K562 (cell line): ENCODE results near the gene PTPRR. TPM values are rescaled to one million over a fixed set of nuclear protein-coding genes. Genes with fewer than 3 reads are reported as not detected.

Experiments
- ATAC-seq: fragments of 200-7000 bp; cut with Tn5 transposase; 3 replicates; pipeline ENCODE4 v1.9.1; 2020; ENCODE audit warnings: moderate library complexity
- BruUV-seq: library from RNA; stranded (reverse); fragments of 400-500 nt; replicated peaks from 2 replicates; lab custom pipeline; 2021; lab: Mats Ljungman, UMichigan
- CTCF ChIA-PET: fragments of 300-600 bp; formaldehyde crosslinking; extraction: SDS; loops from one replicate; lab custom pipeline; 2021; ENCODE audit warnings: low intra/inter-chr PET ratio; lab: Yijun Ruan, JAX
- POLR2A ChIA-PET: fragments of 300-600, 350-650 bp; sonication (Branson Sonifier 250); formaldehyde crosslinking; extraction: SDS; loops from one replicate; lab custom pipeline; 2021; ENCODE audit warnings: antibody characterized with exemption, inconsistent platforms; lab: Yijun Ruan, JAX
- DNase-seq, 4 experiments: peaks; one replicate each; pipeline versions ENCODE4 v3.0.0 to v3.0.0-alpha.2; 2011 to 2018; ENCODE audit warnings: low spot score in 3 of 4, mixed read lengths in 3 of 4; ENCODE audit errors: extremely low read depth in 1 of 4
- FAIRE-seq: peaks from 2 replicates; lab custom pipeline; 2011; peaks lifted over from hg19 to GRCh38; lab: Jason Lieb, UNC
- H2AFZ ChIP-seq: 2 replicates; pipeline ENCODE4 v1.6.0; 2011; ENCODE audit warnings: low read depth, low read length, control low read depth, inconsistent platforms
- H3K27ac ChIP-seq: fragments of 200-600 bp; 3 replicates; pipeline ENCODE4 v1.8.0; 2011; ENCODE audit warnings: low read depth, mild to moderate bottlenecking, control low read depth, inconsistent platforms, low read length, moderate library complexity, mixed read lengths; ENCODE audit errors: extremely low read depth
- H3K27me3 ChIP-seq, 2 experiments: fragments of 300-600 bp in 1 of 2; 2 replicates in 1 of 2; 3 replicates in 1 of 2; pipeline versions ENCODE4 v1.6.0 to v1.8.0; 2011; ENCODE audit warnings: inconsistent platforms in 2 of 2, low read length in 2 of 2, mild to moderate bottlenecking in 1 of 2, mixed read lengths in 1 of 2, moderate library complexity in 1 of 2; ENCODE audit not compliant: control insufficient read depth in 2 of 2, insufficient read depth in 2 of 2
- H3K36me3 ChIP-seq: fragments of 300-600 bp; 3 replicates; pipeline ENCODE4 v1.8.0; 2011; ENCODE audit warnings: mild to moderate bottlenecking, low read length, inconsistent platforms; ENCODE audit not compliant: control insufficient read depth, insufficient read depth
- H3K4me1 ChIP-seq, 2 experiments: fragments of 200-600 bp in 1 of 2; replicated peaks in 1 of 2; 2 replicates in 1 of 2; 3 replicates in 1 of 2; pipeline versions ENCODE4 v1.5.1 to v1.8.0; 2011; ENCODE audit warnings: inconsistent platforms in 2 of 2, low read length in 2 of 2, mild to moderate bottlenecking in 1 of 2, mixed read lengths in 1 of 2, moderate library complexity in 1 of 2; ENCODE audit not compliant: control insufficient read depth in 2 of 2, insufficient read depth in 2 of 2
- H3K4me2 ChIP-seq: 2 replicates; pipeline ENCODE4 v1.6.1; 2011; ENCODE audit warnings: low read length, control low read depth, inconsistent platforms, mixed read lengths; ENCODE audit not compliant: insufficient read depth
- H3K4me3 ChIP-seq: fragments of 200-600 bp; sonication (generic), shearing (Covaris generic); 2 replicates; pipeline ENCODE4 v1.5.1; 2016; ENCODE audit warnings: control low read depth, inconsistent platforms
- H3K79me2 ChIP-seq: fragments of 200-600 bp; 3 replicates; pipeline ENCODE4 v1.8.0; 2011; ENCODE audit warnings: low read length, inconsistent platforms; ENCODE audit not compliant: control insufficient read depth, insufficient read depth
- H3K9ac ChIP-seq, 2 experiments: 2 replicates each; pipeline versions ENCODE4 v1.6.0 to v1.6.1; 2011; ENCODE audit warnings: low read depth in 2 of 2, low read length in 2 of 2, control low read depth in 1 of 2, inconsistent platforms in 1 of 2, mild to moderate bottlenecking in 1 of 2, mixed read lengths in 1 of 2; ENCODE audit not compliant: insufficient read depth in 1 of 2
- H3K9me1 ChIP-seq: one replicate; pipeline ENCODE4 v1.6.0; 2011; ENCODE audit warnings: inconsistent platforms, mild to moderate bottlenecking, low read length, moderate library complexity; ENCODE audit not compliant: control insufficient read depth, insufficient read depth
- H3K9me3 ChIP-seq: replicated peaks from 2 replicates; pipeline ENCODE4 v1.5.1; 2011; ENCODE audit warnings: low read depth, low read length, inconsistent platforms; ENCODE audit not compliant: control insufficient read depth, insufficient read depth
- H4K20me1 ChIP-seq: replicated peaks from 2 replicates; pipeline ENCODE4 v1.6.1; 2011; ENCODE audit warnings: low read length, inconsistent platforms, mixed read lengths; ENCODE audit not compliant: control insufficient read depth, insufficient read depth
- BMI1 ChIP-seq: fragments of 150-350 bp; IDR thresholded peaks from 2 replicates; pipeline ENCODE4 v1.6.1; 2014; ENCODE audit warnings: low read length
- EZH2 ChIP-seq: IDR thresholded peaks from 2 replicates; pipeline ENCODE4 v1.6.1; 2012; ENCODE audit warnings: low read depth, mild to moderate bottlenecking, inconsistent platforms, low read length, borderline replicate concordance
- FOSL1 ChIP-seq: fragments of 200-800 bp; sonication (Bioruptor generic); conservative IDR thresholded peaks from 2 replicates; pipeline ENCODE4 v1.6.1; 2016; ENCODE audit warnings: missing genetic modification characterization, missing compliant biosample characterization
- HDAC2 ChIP-seq: fragments of 450-650 bp; IDR thresholded peaks from 2 replicates; pipeline ENCODE4 v1.6.1; 2016; ENCODE audit warnings: mild to moderate bottlenecking
- HNRNPH1 ChIP-seq: fragments of 200-400 bp; formaldehyde crosslinking; optimal IDR thresholded peaks from 2 replicates; pipeline ENCODE3; 2017; ENCODE audit warnings: low read depth, mild to moderate bottlenecking, low read length, moderate library complexity
- KDM2B ChIP-seq: fragments of 250-450 bp; sonication (Bioruptor Pico); IDR thresholded peaks from 2 replicates; pipeline ENCODE4 v1.8.0; 2021; ENCODE audit warnings: mild to moderate bottlenecking, moderate library complexity
- MBD1 ChIP-seq: fragments of 250-450 bp; sonication (Bioruptor Pico); IDR thresholded peaks from 2 replicates; pipeline ENCODE4 v1.8.0; 2022; ENCODE audit warnings: inconsistent platforms
- NR2C2 ChIP-seq, 2 experiments: fragments of 200-800 bp in 1 of 2; sonication (Bioruptor generic) in 1 of 2; sonication (generic) in 1 of 2; formaldehyde crosslinking in 1 of 2; IDR thresholded peaks; 2 replicates each; pipeline versions ENCODE4 v1.6.1 to v1.8.0; 2016 to 2022; ENCODE audit warnings: mild to moderate bottlenecking in 1 of 2, missing compliant biosample characterization in 1 of 2, missing genetic modification characterization in 1 of 2, missing genetic modification reagents in 1 of 2
- PRMT5 ChIP-seq: sonication (generic); formaldehyde crosslinking; IDR thresholded peaks from 2 replicates; pipeline ENCODE4 v1.5.0; 2020; ENCODE audit warnings: missing genetic modification reagents
- SETDB1 ChIP-seq: IDR thresholded peaks from one replicate; pipeline ENCODE4 v1.6.1; 2012; ENCODE audit warnings: low read length, control low read depth, inconsistent platforms
- TCF3 ChIP-seq: sonication (generic); formaldehyde crosslinking; IDR thresholded peaks from 2 replicates; pipeline ENCODE4 v1.4.0; 2020; ENCODE audit warnings: mild to moderate bottlenecking, missing genetic modification reagents
- U2AF1 ChIP-seq: fragments of 200-400 bp; formaldehyde crosslinking; optimal IDR thresholded peaks from 2 replicates; pipeline ENCODE3; 2017; ENCODE audit warnings: mild to moderate bottlenecking, low read depth, low read length, moderate library complexity
- ZBTB17 ChIP-seq: fragments of 450-650 bp; formaldehyde crosslinking; IDR thresholded peaks from 2 replicates; pipeline ENCODE4 v1.4.0; 2020; ENCODE audit warnings: mild to moderate bottlenecking
- ZNF197 ChIP-seq: fragments of 200-800 bp; sonication (Bioruptor generic); IDR thresholded peaks from 2 replicates; pipeline ENCODE4 v1.6.1; 2016; ENCODE audit warnings: low read depth, missing genetic modification characterization, missing compliant biosample characterization
- ZNF398 ChIP-seq: fragments of 250-450 bp; sonication (Bioruptor Pico); IDR thresholded peaks from 2 replicates; pipeline ENCODE4 v1.8.0; 2021; ENCODE audit warnings: moderate library complexity, mild to moderate bottlenecking, inconsistent platforms
- ZNF511 ChIP-seq: sonication (generic); formaldehyde crosslinking; IDR thresholded peaks from 2 replicates; pipeline ENCODE4 v1.8.0; 2022; ENCODE audit warnings: mild to moderate bottlenecking, missing genetic modification reagents
- ZNF57 ChIP-seq: fragments of 450-650 bp; formaldehyde crosslinking; IDR thresholded peaks from 2 replicates; pipeline ENCODE4 v1.4.0; 2020; ENCODE audit warnings: mild to moderate bottlenecking, moderate library complexity
- ZNF764 ChIP-seq: fragments of 250-450 bp; sonication (Bioruptor Pico); IDR thresholded peaks from 2 replicates; pipeline ENCODE4 v1.4.0; 2020; ENCODE audit warnings: low read depth, mild to moderate bottlenecking, moderate library complexity
- WGBS: fragments of 100-300 bp; shearing (Covaris generic); methylation state at CpG from one replicate; pipeline ENCODE4 v1.1.6; 2016; ENCODE audit warnings: low coverage, mixed read lengths; ENCODE audit not compliant: insufficient coverage; ENCODE audit errors: missing lambda C conversion rate; 5-methylcytosine and 5-hydroxymethylcytosine counted together
- in situ Hi-C: fragments of 300-500 bp; cut with MboI; formaldehyde crosslinking; loops from 4 replicates; pipeline ENCODE4 v1.15.0; 2018; ENCODE audit warnings: inconsistent platforms, mixed read lengths
- intact Hi-C: fragments of 100-400 bp; cut with micrococcal nuclease; formaldehyde crosslinking; loops from 2 replicates; pipeline ENCODE4 v1.14.2; 2022
- polyA plus RNA-seq, 8 experiments: library from polyadenylated mRNA; depleted of rRNA in 4 of 8; stranded (reverse) in 5 of 8; unstranded in 3 of 8; fragments of >200 nt; fragmentation: Nextera tagmentation in 2 of 8; fragmentation: Illumina TruSeq in 1 of 8; extraction: Ambion mirVana in 2 of 8; extraction: Trizol in 1 of 8; gene quantifications; 2 replicates each; pipeline versions ENCODE4 v1.2.1 to v1.2.3, GENCODE V29; 2011 to 2014; ENCODE audit warnings: inconsistent platforms in 1 of 8, missing spikeins in 1 of 8
- total RNA-seq, 7 experiments: library from RNA; depleted of rRNA in 6 of 7; stranded (reverse); fragments of >200 nt in 6 of 7; fragmentation: Illumina TruSeq in 2 of 7; extraction: Trizol in 2 of 7; gene quantifications; 2 replicates each; pipeline versions ENCODE4 v1.2.1 to v1.2.3, GENCODE V29; 2011 to 2021; ENCODE audit warnings: low replicate concordance in 1 of 7

Gene PTPRR
- total and polyA plus RNA-seq, 9 of the 15 experiments (the other 6 are each of a cell fraction or from before 2014, with no cell fraction given), result 6.6 to 41.7 (median 12.3) TPM

- TF ChIP-seq PRMT5 (CRISPR knock-in tag), result no peak
- no peak for TF ChIP-seq EZH2
Observed at GRCh38 chr12:70745048-70745447, 175.5 kb downstream of the PTPRR start (continued).

- intact Hi-C loops (no loop called here), in situ Hi-C loops (loop anchor here (25.0 kb wide), 1 partner anchor 268 kb away; no protein-coding TSS in a partner anchor)
- Histone ChIP-seq H3K4me2 (no peak overlapping the region), H3K79me2 (no peaks in the 10 kb centered on the region), H3K9me1 (no peaks in the 10 kb centered on the region), H3K36me3 (no peaks in the 10 kb centered on the region), H3K4me1 (no peaks in the 10 kb centered on the region), H4K20me1 (no peaks in the 10 kb centered on the region), H3K9me3 (no peaks in the 10 kb centered on the region), H3K4me3 (no peak overlapping the region), H3K27me3 (no peaks in the 10 kb centered on the region), H3K27ac (no peak overlapping the region), H3K9ac (no peak overlapping the region), H2AFZ (no peak overlapping the region)
- ATAC-seq (no peak), FAIRE-seq (no peak), DNase-seq (no peak)
- ChIA-PET CTCF (no interaction called here), POLR2A (interaction anchor here (0.6 kb wide), 1 partner anchor 120 kb away, joined by 3 read pairs; no protein-coding TSS in a partner anchor)
- no TSS peak for BruUV-seq
- WGBS, result 49% methylated on average over 2 of the region's 2 CpGs
- TF ChIP-seq TCF3 (no peak), ZNF398 (CRISPR knock-in tag) (no peak), ZNF511 (CRISPR knock-in tag) (no peak), ZNF764 (no peak), BMI1 (no peak), HNRNPH1 (no peak), SETDB1 (no peak), ZBTB17 (no peak), NR2C2 (CRISPR knock-in tag; IDR thresholded peaks at IDR 0.05) (no peak), NR2C2 (tag; IDR thresholded peaks at IDR 0.05) (no peak), KDM2B (no peak), ZNF57 (no peak), ZNF197 (CRISPR knock-in tag) (no peak), HDAC2 (no peak), FOSL1 (tag) (no peak), U2AF1 (no peak), MBD1 (CRISPR knock-in tag) (no peak)
Observed at GRCh38 chr12:70744178-70744577, 176.4 kb downstream of the PTPRR start.
